ENCODE data around the gene CNOT1.
"Not testable (repeated sequence)": the region's sequence is repeated elsewhere in the genome, so short reads cannot be mapped to it uniquely, and the experiment has no call there.

Gene CNOT1

GRCh38 chr16:58500430-58501241, 129.0 kb downstream of the CNOT1 start:
- DNase-seq = no peak

GRCh38 chr16:58499615-58500351, 129.8 kb downstream of the CNOT1 start, which contains the start of gene NDRG4:
Gene NDRG4, plus strand, starts transcription at chr16:58500143. Its CDS starts 106 bp downstream, at chr16:58500249.
- DNase-seq = peak; percentile 91

- no peak for DNase-seq
These were observed 130.5 kb downstream of the CNOT1 start for GRCh38 chr16:58499092-58499511.

GRCh38 chr16:58498341-58499091, 131.1 kb downstream of the CNOT1 start:
- no peak for DNase-seq

- no peak for DNase-seq
These were observed 131.7 kb downstream of the CNOT1 start for GRCh38 chr16:58497935-58498334.

- DNase-seq = no peak
These were observed 132.2 kb downstream of the CNOT1 start for GRCh38 chr16:58497468-58497867.

- no peak for DNase-seq
These were observed 133.9 kb downstream of the CNOT1 start for GRCh38 chr16:58495521-58496331.

GRCh38 chr16:58494981-58495520, 134.6 kb downstream of the CNOT1 start:
- DNase-seq = peak; percentile 82

- no peak for DNase-seq
These were observed 135.7 kb downstream of the CNOT1 start for GRCh38 chr16:58493756-58494431.

- DNase-seq = no peak
These were observed 136.9 kb downstream of the CNOT1 start for GRCh38 chr16:58492735-58493134.

GRCh38 chr16:58492066-58492465, 137.6 kb downstream of the CNOT1 start:
- no peak for DNase-seq

- not testable (repeated sequence) for DNase-seq
These were observed 139.1 kb downstream of the CNOT1 start for GRCh38 chr16:58490539-58490938.

- no peak for DNase-seq
These were observed 139.6 kb downstream of the CNOT1 start for GRCh38 chr16:58490065-58490464.

GRCh38 chr16:58488531-58488930, 141.1 kb downstream of the CNOT1 start:
- no peak for DNase-seq

- peak; percentile 55 for DNase-seq
These were observed 141.9 kb downstream of the CNOT1 start for GRCh38 chr16:58487566-58488351.

- DNase-seq = no peak
These were observed 144.3 kb downstream of the CNOT1 start for GRCh38 chr16:58485184-58485887.

GRCh38 chr16:58481931-58482330, 147.7 kb downstream of the CNOT1 start:
- no peak for DNase-seq

- no peak for DNase-seq
These were observed 148.3 kb downstream of the CNOT1 start for GRCh38 chr16:58481226-58481869.

GRCh38 chr16:58478427-58478826, 151.2 kb downstream of the CNOT1 start:
- no peak for DNase-seq
